ENCODE measurements around the gene PPP1R13B.
A peak's percentile ranks its signal among the peaks of the same experiment; 100 is the strongest.

The PPP1R13B gene

DNA sequence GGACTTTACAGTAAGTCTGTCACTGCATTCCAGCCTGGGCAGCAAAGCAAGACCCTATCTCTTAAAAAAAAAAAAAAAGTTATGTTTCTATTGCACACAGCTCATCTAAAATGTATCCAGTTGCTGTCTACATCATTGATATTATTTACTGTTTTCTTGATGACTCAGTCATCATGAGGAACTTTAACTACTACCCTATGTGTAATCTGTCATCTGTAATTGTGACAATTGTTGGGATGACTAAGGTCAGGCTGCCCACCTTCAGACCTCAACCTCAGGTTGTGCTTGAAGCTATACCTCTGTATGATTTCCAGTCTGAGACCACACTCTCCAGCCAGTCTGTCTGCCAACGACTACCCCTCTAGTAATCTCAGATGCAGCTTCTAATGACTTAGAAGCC, 15.3 kb downstream of the PPP1R13B start:
- H3K9me3 ChIP-seq (ENCODE audit: control insufficient read depth in 2 of 2, low read length in 2 of 2) = no peaks in the 10 kb centered on the region
- H3K27me3 ChIP-seq (ENCODE audit: control insufficient read depth in 2 of 2, insufficient read depth in 2 of 2, low read length in 2 of 2) = no peaks in the 10 kb centered on the region
- no peak overlapping the region for H3K4me3 ChIP-seq (ENCODE audit: low read length in 2 of 2)
- no peak overlapping the region for H3K9ac ChIP-seq (ENCODE audit: low read depth in 1 of 2, low read length in 2 of 2)
- no peaks in the 10 kb centered on the region for H3K36me3 ChIP-seq (ENCODE audit: control insufficient read depth in 2 of 2, insufficient read depth in 2 of 2, low read length in 2 of 2)
- H3K27ac ChIP-seq (ENCODE audit: low read depth in 2 of 2, low read length in 2 of 2) = no peak overlapping the region
- no peaks in the 10 kb centered on the region for H3K4me1 ChIP-seq (ENCODE audit: control insufficient read depth in 2 of 2, insufficient read depth in 2 of 2, low read length in 2 of 2)

DNA sequence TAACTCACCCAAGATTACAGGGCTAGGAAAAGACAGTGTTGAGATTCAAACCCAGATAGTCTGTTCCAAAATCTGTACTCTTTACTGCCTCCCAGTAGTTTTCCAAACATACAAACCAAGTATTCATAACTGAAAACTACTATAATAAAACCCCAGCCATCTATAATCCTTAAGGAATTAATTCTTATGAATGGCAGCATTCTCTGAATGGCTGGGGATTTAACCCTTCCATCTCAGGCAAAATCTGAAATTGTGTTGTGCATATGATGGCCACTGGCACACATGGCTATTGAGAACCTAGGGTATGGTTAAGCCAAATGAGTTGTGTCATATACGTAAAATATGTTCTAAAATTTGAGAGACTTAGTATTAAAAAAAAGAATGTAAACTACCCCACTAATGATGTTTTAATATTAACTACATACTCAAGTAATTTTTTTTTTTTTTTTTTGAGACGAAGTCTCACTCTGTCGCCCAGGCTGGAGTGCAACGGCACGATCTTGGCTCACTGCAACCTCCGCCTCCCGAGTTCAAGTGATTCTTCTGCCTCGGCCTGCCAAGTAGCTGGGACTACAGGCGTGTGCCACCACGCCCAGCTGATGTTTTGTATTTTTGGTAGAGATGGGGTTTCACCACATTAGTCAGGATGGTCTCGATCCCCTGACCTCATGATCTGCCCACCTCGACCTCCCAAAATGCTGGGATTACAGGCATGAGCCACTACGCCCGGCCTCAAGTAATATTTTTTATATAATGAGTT, 16.7 kb downstream of the PPP1R13B start:
- Histone ChIP-seq H3K4me3 (ENCODE audit: low read length in 2 of 2) (no peak overlapping the region), H3K27me3 (ENCODE audit: control insufficient read depth in 2 of 2, insufficient read depth in 2 of 2, low read length in 2 of 2) (no peaks in the 10 kb centered on the region), H3K36me3 (ENCODE audit: control insufficient read depth in 2 of 2, insufficient read depth in 2 of 2, low read length in 2 of 2) (no peaks in the 10 kb centered on the region), H3K9me3 (ENCODE audit: control insufficient read depth in 2 of 2, low read length in 2 of 2) (no peaks in the 10 kb centered on the region), H3K27ac (ENCODE audit: low read depth in 2 of 2, low read length in 2 of 2) (no peak overlapping the region), H3K4me1 (ENCODE audit: control insufficient read depth in 2 of 2, insufficient read depth in 2 of 2, low read length in 2 of 2) (peaks cover 0 to 4% of the 10 kb centered on the region in 2 donors), H3K9ac (ENCODE audit: low read depth in 1 of 2, low read length in 2 of 2) (no peak overlapping the region)

DNA sequence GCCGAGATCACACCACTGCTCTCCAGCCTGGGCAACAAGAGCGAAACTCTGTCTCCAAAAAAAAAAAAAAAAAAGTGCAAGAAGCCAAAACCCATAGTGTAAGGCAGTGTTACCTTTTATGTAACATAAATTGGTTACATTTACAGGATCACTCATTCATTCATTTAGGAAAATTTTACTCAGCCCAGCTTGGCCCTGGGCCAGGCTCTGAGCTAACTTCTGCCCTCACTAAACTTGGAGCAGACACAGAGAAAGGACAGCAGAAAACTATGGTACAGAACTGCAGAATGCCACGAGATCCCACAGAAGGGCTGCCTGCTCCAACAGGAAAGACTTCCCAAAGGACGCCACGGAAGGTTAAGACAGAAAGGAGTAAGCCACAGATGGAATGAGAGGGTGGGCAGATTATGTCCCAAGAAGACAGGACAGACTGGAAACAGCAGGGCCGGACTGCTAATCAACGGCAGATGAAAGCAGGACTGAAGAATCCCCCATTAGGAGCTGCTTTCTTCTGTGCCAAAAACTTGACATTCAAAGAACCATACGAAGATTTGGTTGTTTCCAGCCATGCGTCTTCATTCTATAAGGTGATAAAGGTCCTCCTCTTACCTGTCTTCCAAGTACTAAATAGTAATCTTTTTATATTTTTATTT, 18.9 kb downstream of the PPP1R13B start:
- H3K27ac ChIP-seq (ENCODE audit: low read depth in 2 of 2, low read length in 2 of 2) = no peak overlapping the region
- peaks cover 0 to 13% of the 10 kb centered on the region in 2 donors for H3K4me1 ChIP-seq (ENCODE audit: control insufficient read depth in 2 of 2, insufficient read depth in 2 of 2, low read length in 2 of 2)
- no peaks in the 10 kb centered on the region for H3K27me3 ChIP-seq (ENCODE audit: control insufficient read depth in 2 of 2, insufficient read depth in 2 of 2, low read length in 2 of 2)
- no peaks in the 10 kb centered on the region for H3K36me3 ChIP-seq (ENCODE audit: control insufficient read depth in 2 of 2, insufficient read depth in 2 of 2, low read length in 2 of 2)
- H3K9ac ChIP-seq (ENCODE audit: low read depth in 1 of 2, low read length in 2 of 2) = no peak overlapping the region
- H3K4me3 ChIP-seq (ENCODE audit: low read length in 2 of 2) = no peak overlapping the region
- no peaks in the 10 kb centered on the region for H3K9me3 ChIP-seq (ENCODE audit: control insufficient read depth in 2 of 2, low read length in 2 of 2)

DNA sequence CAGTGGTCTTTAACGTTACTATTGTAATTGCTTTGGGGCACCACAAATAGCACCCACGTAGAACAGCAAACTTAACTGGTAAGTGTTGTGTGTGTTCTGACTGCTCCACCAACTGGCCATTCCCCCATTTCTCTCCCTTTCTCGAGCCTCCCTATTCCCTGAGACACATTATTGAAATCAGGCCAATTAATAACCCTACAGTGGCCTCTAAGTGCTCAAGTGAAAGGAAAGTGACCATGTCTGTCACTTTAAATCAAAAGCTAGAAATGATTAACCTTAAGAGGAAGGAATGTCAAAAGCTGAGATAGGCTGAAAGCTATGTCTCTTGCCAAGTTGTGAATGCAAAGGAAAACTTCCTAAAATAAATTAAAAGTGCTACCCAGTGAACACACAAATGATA, 22.3 kb downstream of the PPP1R13B start:
- Histone ChIP-seq H3K9me3 (ENCODE audit: control insufficient read depth in 2 of 2, low read length in 2 of 2) (no peaks in the 10 kb centered on the region), H3K9ac (ENCODE audit: low read depth in 1 of 2, low read length in 2 of 2) (peak overlapping the region in 1 of 2 donors; percentile 24), H3K36me3 (ENCODE audit: control insufficient read depth in 2 of 2, insufficient read depth in 2 of 2, low read length in 2 of 2) (no peaks in the 10 kb centered on the region), H3K27ac (ENCODE audit: low read depth in 2 of 2, low read length in 2 of 2) (peak overlapping the region; percentile 48 to 60), H3K4me1 (ENCODE audit: control insufficient read depth in 2 of 2, insufficient read depth in 2 of 2, low read length in 2 of 2) (peaks cover 0 to 15% of the 10 kb centered on the region in 2 donors), H3K27me3 (ENCODE audit: control insufficient read depth in 2 of 2, insufficient read depth in 2 of 2, low read length in 2 of 2) (no peaks in the 10 kb centered on the region), H3K4me3 (ENCODE audit: low read length in 2 of 2) (no peak overlapping the region)

DNA sequence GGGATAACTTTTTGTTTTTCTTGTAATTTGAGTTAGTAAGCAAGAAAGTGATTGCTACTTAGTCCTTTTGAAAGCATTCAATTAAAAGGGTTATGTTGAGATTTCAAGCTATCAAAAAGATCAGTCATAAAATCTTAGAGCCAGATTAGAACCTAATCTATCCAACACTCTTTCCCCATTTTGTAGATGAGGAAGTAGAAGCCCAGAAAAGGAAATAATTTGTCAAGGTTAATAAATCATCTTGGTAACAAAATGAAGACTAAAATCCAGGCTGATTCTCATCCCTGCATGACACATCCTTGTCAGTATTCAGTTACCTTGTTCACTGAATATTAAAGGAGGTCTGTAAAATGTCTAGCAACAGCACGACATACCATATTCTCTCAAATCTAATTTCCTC, 26.5 kb downstream of the PPP1R13B start:
- H3K4me3 ChIP-seq (ENCODE audit: low read length in 2 of 2) = no peak overlapping the region
- no peaks in the 10 kb centered on the region for H3K9me3 ChIP-seq (ENCODE audit: control insufficient read depth in 2 of 2, low read length in 2 of 2)
- no peak overlapping the region for H3K27ac ChIP-seq (ENCODE audit: low read depth in 2 of 2, low read length in 2 of 2)
- peaks cover 0 to 17% of the 10 kb centered on the region in 2 donors for H3K4me1 ChIP-seq (ENCODE audit: control insufficient read depth in 2 of 2, insufficient read depth in 2 of 2, low read length in 2 of 2)
- no peaks in the 10 kb centered on the region for H3K36me3 ChIP-seq (ENCODE audit: control insufficient read depth in 2 of 2, insufficient read depth in 2 of 2, low read length in 2 of 2)
- no peak overlapping the region for H3K9ac ChIP-seq (ENCODE audit: low read depth in 1 of 2, low read length in 2 of 2)
- no peaks in the 10 kb centered on the region for H3K27me3 ChIP-seq (ENCODE audit: control insufficient read depth in 2 of 2, insufficient read depth in 2 of 2, low read length in 2 of 2)

DNA sequence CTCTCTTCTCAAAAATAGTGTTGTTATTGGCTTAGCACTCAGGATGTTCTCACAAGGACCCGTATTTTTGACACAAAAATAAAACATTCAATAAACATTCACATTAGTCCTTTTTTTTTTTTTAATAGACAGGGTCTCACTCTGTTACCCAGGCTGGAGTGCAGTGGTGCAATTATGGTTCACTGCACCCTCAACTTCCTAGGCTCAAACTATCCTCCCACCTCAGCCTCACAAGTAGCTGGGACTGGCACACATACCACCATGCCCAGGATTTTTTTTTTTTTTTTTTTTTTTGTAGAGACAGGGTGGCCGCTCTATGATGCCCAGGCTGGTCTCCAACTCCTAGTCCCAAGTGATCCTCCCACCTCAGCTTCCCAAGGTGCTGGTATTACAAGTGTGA, 27.0 kb downstream of the PPP1R13B start:
- Histone ChIP-seq H3K27me3 (ENCODE audit: control insufficient read depth in 2 of 2, insufficient read depth in 2 of 2, low read length in 2 of 2) (no peaks in the 10 kb centered on the region), H3K4me1 (ENCODE audit: control insufficient read depth in 2 of 2, insufficient read depth in 2 of 2, low read length in 2 of 2) (peaks cover 0 to 14% of the 10 kb centered on the region in 2 donors), H3K9me3 (ENCODE audit: control insufficient read depth in 2 of 2, low read length in 2 of 2) (no peaks in the 10 kb centered on the region), H3K9ac (ENCODE audit: low read depth in 1 of 2, low read length in 2 of 2) (no peak overlapping the region), H3K36me3 (ENCODE audit: control insufficient read depth in 2 of 2, insufficient read depth in 2 of 2, low read length in 2 of 2) (no peaks in the 10 kb centered on the region), H3K4me3 (ENCODE audit: low read length in 2 of 2) (peak overlapping the region in 1 of 2 donors; percentile 6), H3K27ac (ENCODE audit: low read depth in 2 of 2, low read length in 2 of 2) (no peak overlapping the region)

DNA sequence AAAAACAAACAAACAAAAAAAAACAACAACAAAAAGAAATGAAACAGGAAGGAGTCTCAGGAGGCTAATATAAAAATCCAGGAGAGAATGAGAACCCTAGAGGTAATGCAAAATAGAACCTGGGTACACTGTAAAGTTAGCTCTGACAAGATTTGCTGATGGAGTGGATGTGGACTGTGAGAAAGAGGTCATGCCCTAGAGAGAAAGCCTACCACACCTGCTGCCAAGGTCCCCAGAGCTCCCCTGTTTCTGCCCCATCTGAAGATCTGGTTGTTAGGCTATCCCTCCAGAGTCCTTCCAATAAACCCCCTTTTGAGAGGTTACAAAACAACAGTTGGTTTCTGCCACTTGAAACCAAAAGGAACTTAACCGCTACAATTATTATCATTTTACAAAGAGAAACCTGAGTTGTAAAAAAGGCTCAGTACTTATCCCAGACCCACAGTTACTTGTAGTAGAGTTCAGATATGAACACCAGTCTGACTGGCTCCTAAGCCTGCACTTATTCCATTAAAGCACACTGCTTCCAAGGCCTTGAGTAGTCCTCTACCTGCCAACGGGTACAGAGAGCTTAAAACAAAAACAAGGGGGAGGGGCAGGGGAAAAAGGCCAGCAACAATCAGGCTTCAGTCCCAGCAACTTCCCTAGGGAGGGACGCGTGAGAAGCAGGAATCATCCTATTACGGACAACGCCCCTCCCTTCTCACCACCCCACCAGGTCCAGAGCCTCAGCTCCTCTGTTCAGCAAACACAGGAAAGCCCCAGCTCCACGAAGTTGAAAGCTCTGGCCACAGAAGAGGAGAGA, 27.7 kb downstream of the PPP1R13B start:
- Histone ChIP-seq H3K36me3 (ENCODE audit: control insufficient read depth in 2 of 2, insufficient read depth in 2 of 2, low read length in 2 of 2) (no peaks in the 10 kb centered on the region), H3K4me3 (ENCODE audit: low read length in 2 of 2) (peak overlapping the region; percentile 6 to 10), H3K9me3 (ENCODE audit: control insufficient read depth in 2 of 2, low read length in 2 of 2) (no peaks in the 10 kb centered on the region), H3K27ac (ENCODE audit: low read depth in 2 of 2, low read length in 2 of 2) (peak overlapping the region in 1 of 2 donors; percentile 17), H3K27me3 (ENCODE audit: control insufficient read depth in 2 of 2, insufficient read depth in 2 of 2, low read length in 2 of 2) (no peaks in the 10 kb centered on the region), H3K4me1 (ENCODE audit: control insufficient read depth in 2 of 2, insufficient read depth in 2 of 2, low read length in 2 of 2) (peaks cover 0 to 9% of the 10 kb centered on the region in 2 donors), H3K9ac (ENCODE audit: low read depth in 1 of 2, low read length in 2 of 2) (no peak overlapping the region)

DNA sequence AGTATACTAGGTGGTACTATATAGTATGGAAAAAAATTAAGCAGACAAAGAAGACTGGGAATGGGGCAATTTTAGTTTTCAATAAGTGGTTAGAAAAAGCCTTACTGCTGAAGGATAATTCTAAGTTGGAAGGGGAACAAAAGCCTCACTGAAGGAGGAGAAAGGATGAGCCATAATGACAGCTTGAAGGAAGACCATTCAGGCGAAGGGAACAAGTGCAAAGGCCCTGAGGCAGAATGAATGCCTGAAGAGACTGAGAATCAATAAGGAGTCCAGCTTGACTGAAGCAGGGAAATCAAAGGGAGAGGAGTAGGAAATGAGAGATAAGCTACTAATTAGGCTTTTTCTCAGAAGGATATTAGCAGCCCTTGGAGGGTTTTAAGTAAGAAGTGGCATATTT, 28.5 kb downstream of the PPP1R13B start:
- H3K27me3 ChIP-seq (ENCODE audit: control insufficient read depth in 2 of 2, insufficient read depth in 2 of 2, low read length in 2 of 2) = no peaks in the 10 kb centered on the region
- no peak overlapping the region for H3K27ac ChIP-seq (ENCODE audit: low read depth in 2 of 2, low read length in 2 of 2)
- no peak overlapping the region for H3K4me3 ChIP-seq (ENCODE audit: low read length in 2 of 2)
- H3K4me1 ChIP-seq (ENCODE audit: control insufficient read depth in 2 of 2, insufficient read depth in 2 of 2, low read length in 2 of 2) = peaks cover 0 to 8% of the 10 kb centered on the region in 2 donors
- H3K9ac ChIP-seq (ENCODE audit: low read depth in 1 of 2, low read length in 2 of 2) = no peak overlapping the region
- no peaks in the 10 kb centered on the region for H3K36me3 ChIP-seq (ENCODE audit: control insufficient read depth in 2 of 2, insufficient read depth in 2 of 2, low read length in 2 of 2)
- H3K9me3 ChIP-seq (ENCODE audit: control insufficient read depth in 2 of 2, low read length in 2 of 2) = no peaks in the 10 kb centered on the region

DNA sequence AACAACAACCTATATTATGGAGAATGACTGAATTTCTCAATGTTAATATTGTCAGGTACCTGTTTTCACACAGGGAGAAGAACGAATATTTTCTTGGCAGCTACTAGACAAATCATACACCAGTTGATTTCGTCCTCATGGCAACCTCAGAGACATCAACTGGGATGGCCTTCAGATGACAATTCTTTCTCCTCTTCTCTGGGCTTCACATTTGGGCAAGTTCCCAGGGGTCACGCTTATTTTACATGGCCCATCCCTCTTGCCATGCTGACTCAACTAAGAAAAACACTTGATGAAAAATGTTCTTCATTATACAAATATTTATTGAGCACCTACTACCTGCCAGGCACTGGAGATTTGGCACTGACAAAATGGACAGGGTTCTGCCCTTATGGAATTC, 29.0 kb downstream of the PPP1R13B start:
- no peak overlapping the region for H3K27ac ChIP-seq (ENCODE audit: low read depth in 2 of 2, low read length in 2 of 2)
- H3K9me3 ChIP-seq (ENCODE audit: control insufficient read depth in 2 of 2, low read length in 2 of 2) = no peaks in the 10 kb centered on the region
- no peaks in the 10 kb centered on the region for H3K36me3 ChIP-seq (ENCODE audit: control insufficient read depth in 2 of 2, insufficient read depth in 2 of 2, low read length in 2 of 2)
- H3K4me1 ChIP-seq (ENCODE audit: control insufficient read depth in 2 of 2, insufficient read depth in 2 of 2, low read length in 2 of 2) = peaks cover 0 to 8% of the 10 kb centered on the region in 2 donors
- no peak overlapping the region for H3K9ac ChIP-seq (ENCODE audit: low read depth in 1 of 2, low read length in 2 of 2)
- no peak overlapping the region for H3K4me3 ChIP-seq (ENCODE audit: low read length in 2 of 2)
- H3K27me3 ChIP-seq (ENCODE audit: control insufficient read depth in 2 of 2, insufficient read depth in 2 of 2, low read length in 2 of 2) = no peaks in the 10 kb centered on the region

DNA sequence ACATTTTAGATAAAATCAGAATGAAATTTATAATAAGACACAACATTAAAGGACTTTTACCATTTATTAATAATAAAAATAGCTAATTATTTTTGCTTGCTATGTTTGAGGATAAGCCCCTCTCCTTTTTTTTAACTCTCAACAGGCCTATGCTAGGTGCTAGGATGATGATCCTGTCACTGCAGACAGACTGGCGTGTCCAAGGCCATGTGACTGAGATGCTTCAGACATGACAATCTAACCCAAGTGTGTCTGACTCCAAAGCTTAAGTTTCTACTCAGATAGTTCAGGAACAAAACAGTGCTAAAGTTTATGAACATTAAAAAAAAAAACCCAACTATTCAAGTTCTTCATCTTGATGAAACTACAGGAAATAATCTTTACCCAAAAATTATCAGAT, 29.8 kb downstream of the PPP1R13B start:
- no peak overlapping the region for H3K9ac ChIP-seq (ENCODE audit: low read depth in 1 of 2, low read length in 2 of 2)
- H3K4me3 ChIP-seq (ENCODE audit: low read length in 2 of 2) = no peak overlapping the region
- no peaks in the 10 kb centered on the region for H3K36me3 ChIP-seq (ENCODE audit: control insufficient read depth in 2 of 2, insufficient read depth in 2 of 2, low read length in 2 of 2)
- peaks cover 0 to 7% of the 10 kb centered on the region in 2 donors for H3K4me1 ChIP-seq (ENCODE audit: control insufficient read depth in 2 of 2, insufficient read depth in 2 of 2, low read length in 2 of 2)
- no peaks in the 10 kb centered on the region for H3K9me3 ChIP-seq (ENCODE audit: control insufficient read depth in 2 of 2, low read length in 2 of 2)
- no peaks in the 10 kb centered on the region for H3K27me3 ChIP-seq (ENCODE audit: control insufficient read depth in 2 of 2, insufficient read depth in 2 of 2, low read length in 2 of 2)
- H3K27ac ChIP-seq (ENCODE audit: low read depth in 2 of 2, low read length in 2 of 2) = no peak overlapping the region
